HG02973 (cell line): Measurements from ENCODE around the gene SHROOM3.

Source experiments
- ATAC-seq: cut with Tn5 transposase; IDR thresholded peaks from one replicate; pipeline ENCODE4 v1.9.1; 2021; ENCODE audit warnings: moderate library complexity; ENCODE audit not compliant: unreplicated experiment

Gene SHROOM3

GRCh38 chr4:76489686-76490161 is 54.7 kb downstream of the SHROOM3 start:
- ATAC-seq = no peak

GRCh38 chr4:76492055-76492454 is 57.0 kb downstream of the SHROOM3 start:
- no peak for ATAC-seq

GRCh38 chr4:76494243-76494642 is 59.2 kb downstream of the SHROOM3 start:
- ATAC-seq = no peak

- ATAC-seq = no peak
Observed at GRCh38 chr4:76494871-76495590, 60.0 kb downstream of the SHROOM3 start.

GRCh38 chr4:76498550-76498949 is 63.5 kb downstream of the SHROOM3 start:
- ATAC-seq = no peak

GRCh38 chr4:76499461-76499860 is 64.4 kb downstream of the SHROOM3 start:
- peak; percentile 61 for ATAC-seq

- ATAC-seq = no peak
Observed at GRCh38 chr4:76502886-76503285, 67.9 kb downstream of the SHROOM3 start.

- no peak for ATAC-seq
Observed at GRCh38 chr4:76504613-76505465, 69.8 kb downstream of the SHROOM3 start.

- ATAC-seq = no peak
Observed at GRCh38 chr4:76511947-76512346, 76.9 kb downstream of the SHROOM3 start.

GRCh38 chr4:76513482-76513881 is 78.5 kb downstream of the SHROOM3 start:
- no peak for ATAC-seq

GRCh38 chr4:76514087-76514486 is 79.1 kb downstream of the SHROOM3 start:
- no peak for ATAC-seq

- peak; percentile 89 for ATAC-seq
Observed at GRCh38 chr4:76515975-76516843, 81.2 kb downstream of the SHROOM3 start.

GRCh38 chr4:76518241-76518640 is 83.2 kb downstream of the SHROOM3 start:
- ATAC-seq = no peak

GRCh38 chr4:76523593-76523992 is 88.6 kb downstream of the SHROOM3 start:
- ATAC-seq = no peak

- ATAC-seq = no peak
Observed at GRCh38 chr4:76525751-76526150, 90.7 kb downstream of the SHROOM3 start.

GRCh38 chr4:76526585-76526990 is 91.6 kb downstream of the SHROOM3 start:
- no peak for ATAC-seq

GRCh38 chr4:76527666-76528065 is 92.6 kb downstream of the SHROOM3 start:
- no peak for ATAC-seq

- ATAC-seq = no peak
Observed at GRCh38 chr4:76531597-76531996, 96.6 kb downstream of the SHROOM3 start.

GRCh38 chr4:76532805-76533204 is 97.8 kb downstream of the SHROOM3 start:
- no peak for ATAC-seq

GRCh38 chr4:76533314-76533713 is 98.3 kb downstream of the SHROOM3 start:
- ATAC-seq = no peak
